HG03558 (cell line): ENCODE data around the gene SLCO4A1.
"Not testable (repeated sequence)": the region's sequence is repeated elsewhere in the genome, so short reads cannot be mapped to it uniquely, and the experiment has no call there.

Experiments
- ATAC-seq: cut with Tn5 transposase; IDR thresholded peaks from one replicate; pipeline ENCODE4 v1.9.1; 2021; ENCODE audit warnings: moderate number of reproducible peaks; ENCODE audit not compliant: unreplicated experiment; ENCODE audit errors: extremely low read depth

The SLCO4A1 gene

GRCh38 chr20:62622178-62622876 lies 20.0 kb upstream of the SLCO4A1 start:
- ATAC-seq = no peak

- ATAC-seq = peak; percentile 4
Observed at GRCh38 chr20:62622877-62623487, 19.3 kb upstream of the SLCO4A1 start.

GRCh38 chr20:62623488-62624324 lies 18.6 kb upstream of the SLCO4A1 start:
- ATAC-seq = peak; percentile 60

GRCh38 chr20:62624325-62624690 lies 18.0 kb upstream of the SLCO4A1 start:
- no peak for ATAC-seq

GRCh38 chr20:62624719-62625453 lies 17.4 kb upstream of the SLCO4A1 start:
- ATAC-seq = no peak

- no peak for ATAC-seq
Observed at GRCh38 chr20:62625516-62625915, 16.8 kb upstream of the SLCO4A1 start.

- ATAC-seq = no peak
Observed at GRCh38 chr20:62625921-62626547, 16.3 kb upstream of the SLCO4A1 start.

GRCh38 chr20:62627425-62627824 lies 14.9 kb upstream of the SLCO4A1 start:
- not testable (repeated sequence) for ATAC-seq

GRCh38 chr20:62627901-62628612 lies 14.2 kb upstream of the SLCO4A1 start:
- no peak for ATAC-seq

GRCh38 chr20:62628691-62629090 lies 13.6 kb upstream of the SLCO4A1 start:
- ATAC-seq = no peak

GRCh38 chr20:62629864-62630470 lies 12.3 kb upstream of the SLCO4A1 start:
- ATAC-seq = no peak

- no peak for ATAC-seq
Observed at GRCh38 chr20:62631336-62632308, 10.7 kb upstream of the SLCO4A1 start.

- ATAC-seq = no peak
Observed at GRCh38 chr20:62632575-62633090, 9.7 kb upstream of the SLCO4A1 start.

GRCh38 chr20:62633598-62634329 lies 8.5 kb upstream of the SLCO4A1 start:
- no peak for ATAC-seq

- ATAC-seq = no peak
Observed at GRCh38 chr20:62634330-62634967, 7.9 kb upstream of the SLCO4A1 start.

GRCh38 chr20:62635232-62635631 lies 7.1 kb upstream of the SLCO4A1 start:
- ATAC-seq = no peak

GRCh38 chr20:62635852-62636251 lies 6.5 kb upstream of the SLCO4A1 start:
- no peak for ATAC-seq
